GM06990 (cell line): ENCODE measurements around the gene COPS6.

Experiments used
- DNase-seq: peaks from one replicate; pipeline ENCODE4 v3.0.0-alpha.2; 2011; ENCODE audit not compliant: insufficient read length; ENCODE audit errors: extremely low read depth
- H3K27me3 ChIP-seq: replicated peaks from 2 replicates; pipeline ENCODE4 v1.6.0; 2011; ENCODE audit warnings: low read length; ENCODE audit not compliant: control insufficient read depth, insufficient read depth
- H3K36me3 ChIP-seq: 2 replicates; pipeline ENCODE4 v1.5.1; 2011; ENCODE audit warnings: low read length; ENCODE audit not compliant: control insufficient read depth, insufficient read depth
- H3K4me3 ChIP-seq: replicated peaks from 2 replicates; pipeline ENCODE4 v1.5.1; 2011; ENCODE audit warnings: low read depth, mild to moderate bottlenecking, control low read depth, low read length
- TF ChIP-seq, protein P1 (sequence below): IDR thresholded peaks from 2 replicates; pipeline ENCODE4 v1.5.1; 2011; ENCODE audit warnings: low read length, control low read depth, mild to moderate bottlenecking, inconsistent platforms; ENCODE audit not compliant: insufficient read depth, poor library complexity, severe bottlenecking

The COPS6 gene

DNA sequence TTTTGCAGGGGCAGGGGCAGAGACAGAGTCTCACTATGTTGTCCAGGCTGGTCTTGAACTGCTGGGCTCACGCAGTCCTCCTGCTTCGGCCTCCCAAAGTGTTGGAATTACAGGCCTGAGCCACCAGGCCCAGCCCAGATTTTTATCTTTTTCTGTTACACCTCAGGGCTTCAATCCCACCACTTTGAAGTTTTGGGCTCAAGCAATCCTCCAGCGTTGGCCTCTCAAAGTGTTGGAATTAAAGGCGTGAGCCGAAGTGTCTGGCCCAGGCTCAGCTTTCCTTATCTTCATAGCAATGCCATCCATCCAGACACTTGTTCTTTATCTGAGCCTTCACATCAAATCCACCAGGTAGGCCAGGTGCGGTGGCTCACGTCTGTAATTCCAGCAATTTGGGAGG is 26.3 kb downstream of the COPS6 start:
- TF ChIP-seq, protein P1, sequence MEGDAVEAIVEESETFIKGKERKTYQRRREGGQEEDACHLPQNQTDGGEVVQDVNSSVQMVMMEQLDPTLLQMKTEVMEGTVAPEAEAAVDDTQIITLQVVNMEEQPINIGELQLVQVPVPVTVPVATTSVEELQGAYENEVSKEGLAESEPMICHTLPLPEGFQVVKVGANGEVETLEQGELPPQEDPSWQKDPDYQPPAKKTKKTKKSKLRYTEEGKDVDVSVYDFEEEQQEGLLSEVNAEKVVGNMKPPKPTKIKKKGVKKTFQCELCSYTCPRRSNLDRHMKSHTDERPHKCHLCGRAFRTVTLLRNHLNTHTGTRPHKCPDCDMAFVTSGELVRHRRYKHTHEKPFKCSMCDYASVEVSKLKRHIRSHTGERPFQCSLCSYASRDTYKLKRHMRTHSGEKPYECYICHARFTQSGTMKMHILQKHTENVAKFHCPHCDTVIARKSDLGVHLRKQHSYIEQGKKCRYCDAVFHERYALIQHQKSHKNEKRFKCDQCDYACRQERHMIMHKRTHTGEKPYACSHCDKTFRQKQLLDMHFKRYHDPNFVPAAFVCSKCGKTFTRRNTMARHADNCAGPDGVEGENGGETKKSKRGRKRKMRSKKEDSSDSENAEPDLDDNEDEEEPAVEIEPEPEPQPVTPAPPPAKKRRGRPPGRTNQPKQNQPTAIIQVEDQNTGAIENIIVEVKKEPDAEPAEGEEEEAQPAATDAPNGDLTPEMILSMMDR = no peak
- H3K4me3 ChIP-seq = no peak overlapping the region
- peaks cover 13% of the 10 kb centered on the region for H3K36me3 ChIP-seq
- H3K27me3 ChIP-seq = no peaks in the 10 kb centered on the region
- no peak for DNase-seq

DNA sequence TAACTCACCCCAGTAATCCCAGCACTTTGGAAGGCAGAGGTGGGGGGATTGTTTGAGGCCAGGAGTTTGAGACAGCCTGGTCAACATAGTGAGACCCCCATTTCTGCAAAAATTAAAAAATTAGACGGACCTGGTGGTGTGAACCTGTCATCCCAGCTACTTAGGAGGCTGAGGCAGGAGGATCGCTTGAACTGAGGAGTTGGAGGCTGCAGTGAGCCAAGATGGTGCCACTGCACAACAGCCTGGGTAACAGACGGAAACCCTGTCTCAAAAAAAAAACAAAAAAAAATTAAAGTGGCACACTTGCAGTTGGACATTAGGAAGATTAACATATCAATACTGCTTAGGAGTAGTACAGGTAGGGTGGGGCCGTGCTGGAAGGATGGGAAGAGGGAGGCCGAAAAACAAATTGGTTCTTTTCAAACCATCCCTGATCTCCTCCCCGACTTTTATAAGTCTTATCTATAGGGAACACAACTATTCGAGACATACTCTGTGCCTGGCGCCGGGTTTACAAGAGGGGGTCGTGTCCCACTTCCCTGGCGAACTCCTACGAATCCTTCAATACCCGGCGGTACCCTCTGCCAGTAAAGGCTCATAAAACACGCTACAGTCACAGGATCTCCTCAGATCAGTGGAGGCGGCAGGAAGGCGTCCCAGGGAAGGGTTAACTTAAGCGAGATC is 29.8 kb downstream of the COPS6 start:
- Histone ChIP-seq H3K27me3 (no peaks in the 10 kb centered on the region), H3K4me3 (peak overlapping the region; percentile 92), H3K36me3 (peaks cover 3% of the 10 kb centered on the region)
- DNase-seq = no peak
- TF ChIP-seq, protein P1 = no peak

DNA sequence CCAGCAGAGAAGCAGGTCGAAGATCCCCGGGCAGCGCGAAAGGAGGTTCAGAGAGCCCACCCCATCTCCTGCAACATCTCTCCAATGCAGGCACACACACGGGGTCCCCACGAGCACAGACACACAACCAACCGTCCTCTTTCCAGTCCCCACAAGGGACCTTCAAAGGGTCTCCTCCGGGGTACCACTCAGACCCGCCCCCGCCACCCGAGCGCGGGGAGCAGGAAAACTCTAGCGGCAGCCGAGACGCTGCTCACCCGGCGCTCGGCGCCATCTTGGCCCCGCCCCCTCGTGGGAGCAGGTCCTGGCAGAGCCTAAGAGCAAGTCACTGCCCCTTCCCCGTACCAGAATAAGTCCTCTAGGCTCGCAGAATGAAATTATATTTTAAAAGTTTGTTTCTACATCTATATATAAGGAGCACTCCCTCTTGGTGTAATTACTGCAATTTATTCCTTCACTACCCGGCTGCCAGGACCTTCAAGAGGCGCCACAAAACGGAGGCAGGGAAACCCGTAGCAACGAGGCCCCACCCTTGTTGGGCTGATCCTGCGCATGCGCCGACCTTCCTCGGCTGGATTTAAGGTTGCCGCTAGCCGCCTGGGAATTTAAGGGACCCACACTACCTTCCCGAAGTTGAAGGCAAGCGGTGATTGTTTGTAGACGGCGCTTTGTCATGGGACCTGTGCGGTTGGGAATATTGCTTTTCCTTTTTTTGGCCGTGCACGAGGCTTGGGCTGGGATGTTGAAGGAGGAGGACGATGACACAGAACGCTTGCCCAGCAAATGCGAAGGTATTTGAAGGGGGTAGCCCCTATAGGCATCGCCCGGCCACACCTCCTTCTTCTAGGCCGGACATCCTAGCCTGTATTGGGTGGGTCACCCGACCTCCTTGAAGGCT is 30.6 kb downstream of the COPS6 start, which contains the start of the genes CNPY4 and TAF6:
Gene CNPY4, plus strand, starts transcription at position 563 of the 898 bp plus-strand sequence. Its CDS starts 111 bp downstream, at position 674.
Gene TAF6, minus strand, starts transcription at position 287 of the 898 bp plus-strand sequence. CDS start 5,149 bp downstream, outside the sequence.
- peak; percentile 90 for DNase-seq
- Histone ChIP-seq H3K27me3 (no peaks in the 10 kb centered on the region), H3K4me3 (peak within 1 kb of the TSS; percentile 92), H3K36me3 (no peaks in the 10 kb centered on the region; the same call in 1 of the 2 replicates)
- TF ChIP-seq, protein P1 = no peak

DNA sequence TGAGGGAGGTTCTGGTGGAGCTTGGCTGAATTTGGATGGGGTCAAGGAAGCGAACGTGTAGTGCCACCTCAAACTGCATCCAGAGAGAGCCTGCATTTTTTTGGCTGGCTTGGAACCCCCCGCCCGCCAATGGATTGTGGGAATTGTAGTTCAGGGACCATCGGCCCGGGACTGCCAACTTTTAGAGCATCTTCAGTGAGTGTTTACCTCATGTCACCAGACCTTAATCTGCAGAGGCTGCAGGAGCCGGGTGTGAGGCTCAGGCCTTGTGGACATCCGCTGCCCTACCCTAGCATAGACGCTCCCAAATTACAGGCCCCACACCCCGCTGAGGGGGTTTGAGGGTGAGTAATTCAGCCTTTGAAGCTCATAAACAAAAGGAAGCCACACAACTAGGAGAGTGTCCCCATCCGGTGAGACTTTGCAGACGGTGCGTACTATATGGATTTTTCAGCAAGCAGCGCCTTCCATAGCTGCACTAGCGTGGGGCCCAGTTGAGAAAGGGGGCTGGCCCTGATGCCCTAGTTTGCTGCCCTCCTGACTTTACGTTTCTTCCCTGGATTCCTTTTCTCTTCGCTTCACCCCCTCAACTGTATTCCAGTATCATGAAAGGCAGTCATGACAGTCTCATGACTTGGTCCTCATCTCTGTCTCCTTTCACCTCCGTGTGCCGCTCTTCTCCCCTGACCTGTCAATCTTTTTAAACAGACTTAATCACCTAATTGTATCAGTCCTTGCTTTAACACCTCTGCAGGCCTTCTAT is 31.4 kb downstream of the COPS6 start:
- DNase-seq = no peak
- TF ChIP-seq, protein P1 = no peak
- H3K36me3 ChIP-seq = no peaks in the 10 kb centered on the region; the same call in 1 of the 2 replicates

DNA sequence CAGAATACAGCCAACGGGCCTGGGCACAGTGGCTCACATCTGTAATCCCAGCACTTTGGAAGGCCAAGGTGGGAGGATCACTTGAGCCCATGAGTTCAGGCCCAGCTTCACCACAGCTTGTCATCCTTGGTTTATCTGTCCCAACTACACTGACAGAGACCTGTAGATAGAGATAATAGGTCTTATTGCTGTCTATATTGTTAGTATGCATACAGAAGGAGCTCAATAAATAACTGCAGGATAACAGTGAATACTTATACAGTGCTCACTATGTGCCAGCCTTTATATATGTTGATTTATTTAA is 31.9 kb downstream of the COPS6 start:
- no peaks in the 10 kb centered on the region for H3K27me3 ChIP-seq
- no peak for DNase-seq
- no peaks in the 10 kb centered on the region; the same call in 1 of the 2 replicates for H3K36me3 ChIP-seq
- H3K4me3 ChIP-seq = no peak overlapping the region; the same call in 1 of the 2 replicates
- TF ChIP-seq, protein P1 = no peak

More for the DNA sequence above, 31.4 kb downstream of the COPS6 start:
- no peaks in the 10 kb centered on the region for H3K27me3 ChIP-seq
- H3K4me3 ChIP-seq = peak overlapping the region; percentile 92
